PFSK-1 (cell line): Measurements from ENCODE around the gene NT5C1A.

ENCODE experiments used
- POLR2AphosphoS5 ChIP-seq: IDR thresholded peaks from 2 replicates; pipeline ENCODE4 v1.6.1; 2012; ENCODE audit warnings: low read depth, mild to moderate bottlenecking, control low read depth, low read length, moderate library complexity
- REST ChIP-seq, 2 experiments: IDR thresholded peaks; 2 replicates each; pipeline versions ENCODE4 v1.6.1 to v1.8.0; 2011 to 2012; ENCODE audit warnings: low read depth in 2 of 2, low read length in 2 of 2, control low read depth in 1 of 2, inconsistent platforms in 1 of 2, mild to moderate bottlenecking in 1 of 2, moderate library complexity in 1 of 2; ENCODE audit not compliant: insufficient read depth in 1 of 2
- SIN3A ChIP-seq: IDR thresholded peaks from 2 replicates; pipeline ENCODE4 v1.6.1; 2012; ENCODE audit warnings: mild to moderate bottlenecking, low read length, moderate library complexity, borderline replicate concordance; ENCODE audit not compliant: insufficient read depth
- TAF1 ChIP-seq: IDR thresholded peaks from 2 replicates; pipeline ENCODE4 v1.6.1; 2012; ENCODE audit warnings: low read length, control low read depth, borderline replicate concordance; ENCODE audit not compliant: insufficient read depth

DNA sequence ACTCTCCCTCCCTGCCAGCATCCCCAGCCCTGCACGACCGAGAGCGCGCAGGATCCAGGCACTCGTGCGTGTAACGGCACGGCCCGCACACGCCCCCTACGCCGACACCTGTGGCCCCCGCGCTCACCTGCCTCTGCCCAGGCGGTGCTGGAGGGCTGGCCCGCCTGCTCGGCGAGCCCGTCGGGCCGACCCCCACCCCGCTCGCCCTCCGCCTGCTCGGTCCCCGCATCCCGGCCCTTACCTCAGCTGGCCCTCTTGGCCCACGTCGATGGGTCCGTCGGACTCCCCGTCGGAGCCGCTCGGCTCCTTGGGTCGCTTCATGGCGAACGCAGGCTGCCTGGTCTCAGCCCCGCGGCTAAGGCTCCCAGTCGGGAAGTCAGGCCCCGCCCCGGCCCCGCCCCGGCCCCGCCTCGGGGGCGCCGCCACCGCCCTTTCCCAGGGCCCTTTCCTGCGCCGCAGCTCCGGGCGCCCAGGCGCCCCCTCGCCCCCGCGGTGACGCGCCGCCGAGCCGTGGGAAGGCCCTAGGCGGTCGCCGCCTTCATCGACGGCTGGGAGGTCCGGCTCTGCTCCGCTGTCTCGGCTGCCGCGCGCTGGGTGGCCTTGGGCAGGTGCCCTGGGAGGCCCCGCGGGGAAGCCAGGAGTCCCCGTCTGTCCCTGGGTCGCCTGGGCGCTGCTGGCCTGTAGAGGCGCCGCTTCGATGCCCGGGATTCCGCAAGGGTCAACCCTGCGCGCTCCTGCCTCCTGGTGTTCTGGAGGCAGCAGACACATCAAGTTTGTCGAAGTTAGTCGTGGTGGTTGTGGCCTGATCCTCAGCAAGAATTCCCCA is 32.4 kb downstream of the NT5C1A start, which contains the start of gene HEYL:
- TF ChIP-seq POLR2AphosphoS5 (no peak), SIN3A (no peak), REST (IDR thresholded peaks at IDR 0.05; ENCODE audit: insufficient read depth in 1 of 2, low read depth in 2 of 2, low read length in 2 of 2) (no peak), TAF1 (no peak)
